SU-DHL-6 (cell line): ENCODE results near the gene CLN6.

ENCODE experiments used
- CTCF ChIP-seq: fragments of 200-600 bp; sonication (generic); IDR thresholded peaks from one replicate; pipeline ENCODE4 v1.5.1; 2017; ENCODE audit warnings: antibody characterized with exemption, mild to moderate bottlenecking, low read length, moderate library complexity; ENCODE audit not compliant: insufficient read depth, poor library complexity, severe bottlenecking
- EZH2phosphoT487 ChIP-seq: fragments of 200-600 bp; sonication (generic), shearing (Covaris generic); conservative IDR thresholded peaks from 2 replicates; pipeline ENCODE4 v1.6.1; 2018; ENCODE audit warnings: mild to moderate bottlenecking, antibody characterized with exemption, low read length, moderate library complexity, mixed read lengths

DNA sequence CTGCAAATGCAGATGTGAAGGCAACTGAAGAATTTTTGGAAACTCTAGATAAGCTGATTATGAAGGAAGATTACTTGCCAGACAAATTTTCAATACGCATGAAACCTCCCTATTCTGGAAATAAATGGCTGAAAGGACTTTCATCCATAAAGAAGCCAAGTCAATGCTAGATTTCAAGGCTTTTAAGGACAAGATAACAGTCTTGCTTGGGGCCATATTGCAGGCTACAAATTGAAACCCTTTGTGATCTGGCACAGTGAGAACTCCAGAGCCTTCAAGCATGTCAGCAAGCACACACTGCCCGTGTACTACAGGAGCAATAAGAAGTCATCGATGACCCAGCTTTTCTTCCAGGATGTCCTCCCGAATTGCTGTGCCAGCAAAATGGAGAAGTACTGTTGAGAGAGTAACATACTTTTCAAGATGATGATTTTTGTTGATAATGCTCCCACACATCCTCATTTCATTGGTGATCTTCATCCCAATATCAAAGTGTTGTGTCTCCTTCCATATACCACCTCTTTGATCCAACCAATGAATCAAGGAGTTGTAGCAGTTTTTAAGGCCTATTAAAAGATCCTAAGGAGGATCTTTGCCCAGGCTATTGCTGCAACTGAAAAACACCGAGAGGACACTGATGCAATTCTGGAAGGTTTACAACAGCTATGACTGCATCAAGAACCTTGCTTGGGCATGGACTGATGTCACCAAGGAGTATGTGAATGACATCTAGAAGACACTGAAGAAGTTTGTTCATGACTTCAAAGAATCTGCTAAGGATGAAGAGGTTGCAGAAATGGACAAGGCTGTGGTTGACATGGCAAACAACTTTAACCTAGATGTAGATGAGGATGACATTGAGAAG is 44.7 kb downstream of the CLN6 start:
- TF ChIP-seq CTCF, result no peak
- no peak for TF ChIP-seq EZH2phosphoT487
